IMR-90 (cell line): Measurements from ENCODE around the gene FOXK2. TPM values are rescaled to one million over a fixed set of nuclear protein-coding genes. Genes with fewer than 3 reads are reported as not detected.

Experiments
- ATAC-seq: fragments of 200-7000 bp; cut with Tn5 transposase; 2 replicates; pipeline ENCODE4 v1.9.1; 2020; ENCODE audit warnings: low read depth, mild to moderate bottlenecking, moderate library complexity
- BruUV-seq: library from RNA; stranded (reverse); fragments of 400-500 nt; replicated peaks from 2 replicates; lab custom pipeline; 2021; lab: Mats Ljungman, UMichigan
- CTCF ChIA-PET: fragments of 300-600 bp; formaldehyde crosslinking; extraction: SDS; loops from one replicate; lab custom pipeline; 2021; ENCODE audit warnings: antibody characterized with exemption; lab: Yijun Ruan, JAX
- POLR2A ChIA-PET: fragments of 300-600 bp; sonication (Branson Sonifier 250); formaldehyde crosslinking; loops from one replicate; lab custom pipeline; 2022; ENCODE audit warnings: antibody characterized with exemption; ENCODE audit not compliant: unreplicated experiment; lab: Charles Lee
- DNase-seq: peaks from one replicate; pipeline ENCODE4 v3.0.0; 2013
- H2AFZ ChIP-seq: replicated peaks from 2 replicates; pipeline ENCODE3; 2013; ENCODE audit warnings: low read length, mild to moderate bottlenecking; ENCODE audit not compliant: poor library complexity
- H2AK5ac ChIP-seq: 2 replicates; pipeline ENCODE4 v1.6.1; 2013; ENCODE audit warnings: low read depth, low read length, inconsistent platforms
- H2AK9ac ChIP-seq: replicated peaks from 2 replicates; pipeline ENCODE3; 2013; ENCODE audit warnings: mild to moderate bottlenecking, low read depth, low read length, moderate library complexity; ENCODE audit not compliant: poor library complexity
- H2BK120ac ChIP-seq: 2 replicates; pipeline ENCODE4 v1.6.1; 2013; ENCODE audit warnings: low read depth, low read length, inconsistent platforms
- H2BK15ac ChIP-seq: 3 replicates; pipeline ENCODE4 v1.6.1; 2013; ENCODE audit warnings: low read depth, low read length, inconsistent platforms
- H2BK20ac ChIP-seq: 2 replicates; pipeline ENCODE4 v1.6.1; 2013; ENCODE audit warnings: low read depth, mild to moderate bottlenecking, inconsistent platforms, low read length, moderate library complexity
- H2BK5ac ChIP-seq: 2 replicates; pipeline ENCODE4 v1.6.1; 2013; ENCODE audit warnings: mild to moderate bottlenecking, low read depth, low read length, inconsistent platforms; ENCODE audit not compliant: poor library complexity, severe bottlenecking
- H3K14ac ChIP-seq: replicated peaks from 2 replicates; pipeline ENCODE4 v1.6.1; 2013; ENCODE audit warnings: low read depth, low read length, inconsistent platforms
- H3K18ac ChIP-seq: 2 replicates; pipeline ENCODE4 v1.6.1; 2013; ENCODE audit warnings: low read depth, low read length, control low read depth
- H3K23ac ChIP-seq: 2 replicates; pipeline ENCODE4 v1.6.1; 2013; ENCODE audit warnings: low read depth, low read length, inconsistent platforms
- H3K27ac ChIP-seq: 2 replicates; pipeline ENCODE4 v1.5.1; 2013; ENCODE audit warnings: mild to moderate bottlenecking, control low read depth, low read length; ENCODE audit not compliant: insufficient read depth
- H3K27me3 ChIP-seq: 2 replicates; pipeline ENCODE4 v1.6.1; 2013; ENCODE audit warnings: low read length; ENCODE audit not compliant: control insufficient read depth, insufficient read depth
- H3K36me3 ChIP-seq: 2 replicates; pipeline ENCODE4 v1.6.1; 2013; ENCODE audit warnings: low read length, mixed read lengths; ENCODE audit not compliant: control insufficient read depth, insufficient read depth
- H3K4ac ChIP-seq: 2 replicates; pipeline ENCODE4 v1.6.1; 2013; ENCODE audit warnings: low read depth, low read length, inconsistent platforms
- H3K4me1 ChIP-seq: 2 replicates; pipeline ENCODE4 v1.6.1; 2013; ENCODE audit warnings: low read length, mixed read lengths; ENCODE audit not compliant: control insufficient read depth, insufficient read depth
- H3K4me2 ChIP-seq: 2 replicates; pipeline ENCODE4 v1.6.1; 2013; ENCODE audit warnings: low read depth, mild to moderate bottlenecking, control low read depth, low read length, moderate library complexity
- H3K4me3 ChIP-seq: 2 replicates; pipeline ENCODE4 v1.5.1; 2013; ENCODE audit warnings: low read depth, mild to moderate bottlenecking, control low read depth, low read length, moderate library complexity; ENCODE audit not compliant: insufficient read depth
- H3K56ac ChIP-seq: 2 replicates; pipeline ENCODE4 v1.6.1; 2013; ENCODE audit warnings: low read length, inconsistent platforms; ENCODE audit not compliant: insufficient read depth; ENCODE audit errors: extremely low read depth
- H3K79me1 ChIP-seq, 2 experiments: 2 replicates each; pipeline ENCODE4 v1.6.1; 2013; ENCODE audit warnings: low read length in 2 of 2, inconsistent platforms in 1 of 2, low read depth in 1 of 2
- H3K9ac ChIP-seq: 2 replicates; pipeline ENCODE4 v1.6.1; 2013; ENCODE audit warnings: low read depth, low read length, control low read depth
- H3K9me1 ChIP-seq: 2 replicates; pipeline ENCODE4 v1.6.1; 2013; ENCODE audit warnings: low read length, inconsistent platforms; ENCODE audit not compliant: insufficient read depth
- H3K9me3 ChIP-seq: 2 replicates; pipeline ENCODE4 v1.6.1; 2013; ENCODE audit warnings: low read length; ENCODE audit not compliant: control insufficient read depth, insufficient read depth
- H4K20me1 ChIP-seq: 2 replicates; pipeline ENCODE4 v1.6.1; 2013; ENCODE audit warnings: low read length, inconsistent platforms; ENCODE audit not compliant: insufficient read depth
- H4K5ac ChIP-seq: 2 replicates; pipeline ENCODE4 v1.6.1; 2013; ENCODE audit warnings: mild to moderate bottlenecking, low read depth, low read length, control low read depth
- H4K8ac ChIP-seq, 2 experiments: 2 replicates each; pipeline ENCODE4 v1.6.1; 2013; ENCODE audit warnings: low read depth in 2 of 2, low read length in 2 of 2, control low read depth in 1 of 2, inconsistent platforms in 1 of 2
- H4K91ac ChIP-seq: 2 replicates; pipeline ENCODE4 v1.6.1; 2013; ENCODE audit warnings: low read depth, low read length, inconsistent platforms; ENCODE audit not compliant: insufficient read depth
- CHD1 ChIP-seq: IDR thresholded peaks from 2 replicates; pipeline ENCODE4 v1.6.1; 2012; ENCODE audit warnings: low read depth, low read length, improper control_type of control experiment
- MXI1 ChIP-seq: IDR thresholded peaks from 2 replicates; pipeline ENCODE4 v1.6.1; 2012; ENCODE audit warnings: low read depth, mild to moderate bottlenecking, low read length, moderate library complexity, borderline replicate concordance
- POLR2A ChIP-seq: IDR thresholded peaks from 2 replicates; pipeline ENCODE4 v1.6.1; 2012; ENCODE audit warnings: mild to moderate bottlenecking, low read depth, low read length
- RAD21 ChIP-seq: IDR thresholded peaks from 2 replicates; pipeline ENCODE4 v1.6.1; 2012; ENCODE audit warnings: low read length, improper control_type of control experiment
- USF2 ChIP-seq: fragments of 150-350 bp; IDR thresholded peaks from 2 replicates; pipeline ENCODE4 v1.6.1; 2017; ENCODE audit warnings: mild to moderate bottlenecking, antibody characterized with exemption, low read length, low read depth
- WGBS, 2 experiments: methylation state at CpG; one replicate each; pipeline versions ENCODE4 v1.1.5 to v1.1.7; 2013; ENCODE audit warnings: missing lambda C conversion rate in 2 of 2; ENCODE audit not compliant: insufficient read length in 1 of 2; ENCODE audit errors: extremely low coverage in 2 of 2; 5-methylcytosine and 5-hydroxymethylcytosine counted together
- dilution Hi-C: fragments of 300-500 bp; cut with HindIII; formaldehyde crosslinking; loops from one replicate; pipeline ENCODE4 v1.14.3; 2018; ENCODE audit warnings: low sequenced_read_pairs; ENCODE audit not compliant: unreplicated experiment
- in situ Hi-C: fragments of 300-500 bp; cut with MboI; formaldehyde crosslinking; loops from 3 replicates; pipeline ENCODE4 v1.14.3; 2019; ENCODE audit warnings: low sequenced_read_pairs, inconsistent platforms, mixed read lengths
- intact Hi-C: fragments of 100-400 bp; cut with micrococcal nuclease; formaldehyde crosslinking; loops from 2 replicates; pipeline ENCODE4 v1.10.0; 2022
- polyA plus RNA-seq, 3 experiments: library from polyadenylated mRNA; depleted of rRNA; stranded (reverse); fragments of >200 nt; gene quantifications; 2 replicates each; pipeline ENCODE4 v1.2.3, GENCODE V29; 2012; ENCODE audit warnings: low replicate concordance in 1 of 3
- total RNA-seq: library from RNA; depleted of rRNA; stranded (reverse); fragments of >200 nt; gene quantifications from 2 replicates; pipeline ENCODE4 v1.2.3, GENCODE V29; 2012
- TF ChIP-seq, protein P1 (sequence below): conservative IDR thresholded peaks from 2 replicates; pipeline ENCODE4 v1.5.1; 2012; ENCODE audit warnings: mild to moderate bottlenecking, low read depth, low read length, improper control_type of control experiment

FOXK2 gene
- total and polyA plus RNA-seq, 2 of the 4 experiments (the other 2 are of a cell fraction): 12.5 to 20.0 TPM

DNA sequence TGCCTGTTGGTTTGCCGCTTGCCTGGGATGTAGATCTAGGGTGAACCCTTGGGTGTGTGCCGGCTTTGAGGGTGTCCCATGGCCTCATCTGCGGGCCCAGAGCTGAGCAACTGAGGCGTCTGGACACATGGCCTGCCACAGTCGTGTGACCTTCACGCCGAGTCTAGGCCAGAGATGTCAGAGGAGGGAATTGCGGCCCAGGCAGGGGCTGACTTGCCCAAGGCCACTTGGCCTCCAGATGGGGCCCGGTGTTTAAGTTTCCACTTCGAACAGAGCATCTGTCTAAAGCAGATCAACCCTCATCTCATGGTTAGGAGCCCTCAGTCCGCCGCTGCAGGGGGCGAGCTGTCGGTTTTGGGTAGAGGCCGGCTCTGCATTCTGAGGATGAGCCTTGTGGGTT lies 28.0 kb upstream of the FOXK2 start:
- Histone ChIP-seq H3K56ac (no peak overlapping the region), H3K27ac (no peak overlapping the region), H3K4me1 (peaks cover 11% of the 10 kb centered on the region), H3K18ac (no peak overlapping the region), H3K36me3 (peaks cover 16% of the 10 kb centered on the region), H3K79me1 (peaks cover 0 to 5% of the 10 kb centered on the region in 2 experiments; a peak in 1 of 4 replicates), H3K4ac (no peak overlapping the region), H3K4me2 (no peak overlapping the region), H4K91ac (no peak overlapping the region), H2AK5ac (no peak overlapping the region; the same call in 1 of the 2 replicates), H3K9ac (no peak overlapping the region), H2BK20ac (no peak overlapping the region), H4K20me1 (peaks cover 12% of the 10 kb centered on the region; the same call in 1 of the 2 replicates), H3K9me3 (no peaks in the 10 kb centered on the region), H2BK120ac (no peak overlapping the region), H2BK5ac (no peak overlapping the region), H3K4me3 (no peak overlapping the region), H2AK9ac (peak overlapping the region; percentile 17), H2AFZ (no peak overlapping the region), H3K14ac (no peak overlapping the region), H4K5ac (no peak overlapping the region), H3K9me1 (peaks cover 8% of the 10 kb centered on the region), H3K27me3 (no peaks in the 10 kb centered on the region), H2BK15ac (no peak overlapping the region), H4K8ac (no peak overlapping the region), H3K23ac (no peak overlapping the region)
- dilution Hi-C loops (no loop called here), intact Hi-C loops (loop anchor here (5.0 kb wide), 1 partner anchor 61 kb away; no protein-coding TSS in a partner anchor), in situ Hi-C loops (no loop called here)
- ATAC-seq (no peak), DNase-seq (no peak)
- CTCF ChIA-PET: no interaction called here
- TF ChIP-seq RAD21 (no peak), POLR2A (no peak), USF2 (no peak), MXI1 (no peak), CHD1 (no peak)
- TF ChIP-seq, protein P1, sequence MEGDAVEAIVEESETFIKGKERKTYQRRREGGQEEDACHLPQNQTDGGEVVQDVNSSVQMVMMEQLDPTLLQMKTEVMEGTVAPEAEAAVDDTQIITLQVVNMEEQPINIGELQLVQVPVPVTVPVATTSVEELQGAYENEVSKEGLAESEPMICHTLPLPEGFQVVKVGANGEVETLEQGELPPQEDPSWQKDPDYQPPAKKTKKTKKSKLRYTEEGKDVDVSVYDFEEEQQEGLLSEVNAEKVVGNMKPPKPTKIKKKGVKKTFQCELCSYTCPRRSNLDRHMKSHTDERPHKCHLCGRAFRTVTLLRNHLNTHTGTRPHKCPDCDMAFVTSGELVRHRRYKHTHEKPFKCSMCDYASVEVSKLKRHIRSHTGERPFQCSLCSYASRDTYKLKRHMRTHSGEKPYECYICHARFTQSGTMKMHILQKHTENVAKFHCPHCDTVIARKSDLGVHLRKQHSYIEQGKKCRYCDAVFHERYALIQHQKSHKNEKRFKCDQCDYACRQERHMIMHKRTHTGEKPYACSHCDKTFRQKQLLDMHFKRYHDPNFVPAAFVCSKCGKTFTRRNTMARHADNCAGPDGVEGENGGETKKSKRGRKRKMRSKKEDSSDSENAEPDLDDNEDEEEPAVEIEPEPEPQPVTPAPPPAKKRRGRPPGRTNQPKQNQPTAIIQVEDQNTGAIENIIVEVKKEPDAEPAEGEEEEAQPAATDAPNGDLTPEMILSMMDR: no peak
- POLR2A ChIA-PET: no interaction called here
- 95% methylated on average over 7 of the region's 15 CpGs; no CpG with 5 or more reads in 1 of the 2 experiments for WGBS, 2 experiments
- no TSS peak for BruUV-seq
